Stomach (tissue), 9 donors: ENCODE data around the gene NFKBIA. TPM values are rescaled to one million over a fixed set of nuclear protein-coding genes. Genes with fewer than 3 reads are reported as not detected.
"Not testable (repeated sequence)": the region's sequence is repeated elsewhere in the genome, so short reads cannot be mapped to it uniquely, and the experiment has no call there.

Source experiments
- DNase-seq, 2 donors: peaks; one replicate each; pipeline versions ENCODE4 v3.0.0 to v3.0.0-alpha.2; 2013 to 2019
- H3K27ac ChIP-seq, 5 donors: fragments of 200-600 bp in 4 of 5; sonication (generic) in 4 of 5; one replicate each; pipeline ENCODE4 v1.5.1; 2013 to 2019; ENCODE audit warnings: mild to moderate bottlenecking in 1 of 5, moderate library complexity in 1 of 5
- H3K27me3 ChIP-seq, 3 donors: fragments of 200-600 bp; sonication (generic); one replicate each; pipeline ENCODE4 v1.5.1; 2017 to 2019; ENCODE audit warnings: mixed run types in 1 of 3
- H3K36me3 ChIP-seq, 4 donors: fragments of 200-600 bp; sonication (generic); 1 replicate in 3 of 4; 2 replicates in 1 of 4; pipeline ENCODE4 v1.5.1; 2016 to 2019
- H3K4me1 ChIP-seq, 4 donors: fragments of 200-600 bp; sonication (generic); one replicate each; pipeline ENCODE4 v1.5.1; 2016 to 2019
- H3K4me3 ChIP-seq, 4 donors: fragments of 200-600 bp; sonication (generic) in 3 of 4; one replicate each; pipeline ENCODE4 v1.5.1; 2016 to 2019; ENCODE audit warnings: mild to moderate bottlenecking in 1 of 4
- H3K9me3 ChIP-seq, 4 donors: fragments of 200-600 bp; sonication (generic); one replicate each; pipeline ENCODE4 v1.5.1; 2016 to 2019
- CTCF ChIP-seq, 7 experiments: fragments of 450-650 bp in 4 of 7; fragments of 200-600 bp in 3 of 7; sonication (generic) in 3 of 7; IDR thresholded peaks; one replicate each; pipeline ENCODE4 v1.5.1; 2016 to 2019; ENCODE audit warnings: antibody characterized with exemption in 7 of 7, control low read depth in 2 of 7, mild to moderate bottlenecking in 1 of 7
- EP300 ChIP-seq: sonication (generic); formaldehyde crosslinking; IDR thresholded peaks from one replicate; pipeline ENCODE4 v1.6.1; 2017; ENCODE audit warnings: antibody characterized with exemption
- POLR2A ChIP-seq, 4 donors: fragments of 450-650 bp; IDR thresholded peaks; one replicate each; pipeline ENCODE4 v1.6.1; 2016; ENCODE audit warnings: antibody characterized with exemption in 4 of 4, control low read depth in 2 of 4, mild to moderate bottlenecking in 1 of 4, moderate library complexity in 1 of 4
- POLR2AphosphoS5 ChIP-seq, 3 donors: sonication (generic); formaldehyde crosslinking; IDR thresholded peaks; one replicate each; pipeline ENCODE4 v1.6.1; 2016; ENCODE audit warnings: antibody characterized with exemption in 3 of 3
- WGBS, 5 donors: extraction: QIAGEN DNeasy Blood & Tissue Kit in 3 of 5; methylation state at CpG; one replicate each; pipeline versions ENCODE4 v1.1.5 to v1.1.7; 2013 to 2018; 5-methylcytosine and 5-hydroxymethylcytosine counted together
- intact Hi-C: fragments of 100-400 bp; cut with DNase I; formaldehyde crosslinking; loops from one replicate; pipeline ENCODE4 v1.15.1; 2023; ENCODE audit warnings: low total_unique reads
- polyA plus RNA-seq, 3 donors: library from polyadenylated mRNA; stranded (reverse); fragments of 200-250 nt; gene quantifications; one replicate each; pipeline ENCODE4 v1.2.3, GENCODE V29; 2013
- total RNA-seq, 5 donors: library from RNA; depleted of rRNA; stranded (reverse); fragments of >200 nt; gene quantifications; one replicate each; pipeline versions ENCODE4 v1.1.0 to v1.2.3, GENCODE V29; 2014 to 2016
- donor health status: healthy with polysubstance abuse.
- donor health status: Bipolar disorder and iron deficiency.
- donor health status: healthy.

The NFKBIA gene
- total and polyA plus RNA-seq, 8 donors: 107 to 605 (median 172) TPM

- peaks cover 0 to 10% (median 4%) of the 10 kb centered on the region in 4 donors for H3K9me3 ChIP-seq
- no peak for TF ChIP-seq POLR2A (IDR thresholded peaks at IDR 0.05)
- intact Hi-C loops: no loop called here
- H3K4me1 ChIP-seq: peaks cover 0 to 8% (median 0%) of the 10 kb centered on the region in 4 donors
- DNase-seq: no peak
- peak overlapping the region in 1 of 5 donors; percentile 10 for H3K27ac ChIP-seq
- 84 to 88% (median 84%) methylated on average over 7 of the region's 7 CpGs for WGBS, 5 donors
- no peaks in the 10 kb centered on the region for H3K36me3 ChIP-seq
- no peak overlapping the region for H3K4me3 ChIP-seq
- no peaks in the 10 kb centered on the region for H3K27me3 ChIP-seq
Measured at GRCh38 chr14:35375558-35376025, 29.0 kb downstream of the NFKBIA start.

GRCh38 chr14:35374263-35374712 is 30.3 kb downstream of the NFKBIA start:
- peak in 1 of 2 donors; percentile 51 for DNase-seq
- intact Hi-C loops: no loop called here
- Histone ChIP-seq H3K27ac (peak overlapping the region in 3 of 5 donors; percentile 38 to 72 (median 65)), H3K36me3 (no peaks in the 10 kb centered on the region), H3K4me3 (no peak overlapping the region), H3K4me1 (peaks cover 0 to 9% (median 2%) of the 10 kb centered on the region in 4 donors), H3K9me3 (peaks cover 0 to 13% (median 4%) of the 10 kb centered on the region in 4 donors), H3K27me3 (no peaks in the 10 kb centered on the region)
- TF ChIP-seq POLR2AphosphoS5 (IDR thresholded peaks at IDR 0.05) (peak; percentile 35 to 70 (median 66)), EP300 (no peak), POLR2A (IDR thresholded peaks at IDR 0.05) (no peak), CTCF (IDR thresholded peaks at IDR 0.05) (no peak)
- WGBS, 5 donors: 58 to 81% (median 77%) methylated on average over 7 of the region's 7 CpGs

GRCh38 chr14:35373208-35373607 is 31.3 kb downstream of the NFKBIA start:
- H3K36me3 ChIP-seq, H3K27ac ChIP-seq, DNase-seq, H3K27me3 ChIP-seq, H3K4me3 ChIP-seq, intact Hi-C loops: not testable (repeated sequence)
- 87 to 93% (median 91%) methylated on average over 11 of the region's 11 CpGs for WGBS, 5 donors
- Histone ChIP-seq H3K4me1 (peaks cover 0 to 20% (median 4%) of the 10 kb centered on the region in 4 donors), H3K9me3 (peaks cover 0 to 13% (median 4%) of the 10 kb centered on the region in 4 donors)

DNA sequence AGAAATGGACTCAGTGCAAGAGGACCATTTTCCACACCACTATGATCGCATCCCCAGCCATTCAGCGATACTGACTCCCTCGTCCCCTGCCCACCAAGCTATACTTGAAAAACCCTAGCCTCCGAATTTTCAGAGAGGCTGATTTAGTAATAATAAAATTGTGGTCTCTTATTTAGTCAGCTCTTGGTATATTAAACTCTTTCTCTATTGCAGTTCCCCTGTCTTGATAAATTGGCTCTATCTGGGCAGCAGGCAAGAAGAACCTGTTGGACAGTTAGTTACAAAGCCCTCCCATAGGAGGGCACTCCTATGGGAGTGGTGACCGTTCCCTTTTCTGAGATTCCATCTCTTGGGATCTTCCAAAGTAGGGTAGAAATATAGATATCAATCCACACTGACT is 33.6 kb downstream of the NFKBIA start:
- Histone ChIP-seq H3K27me3 (no peaks in the 10 kb centered on the region), H3K9me3 (peaks cover 0 to 13% (median 4%) of the 10 kb centered on the region in 4 donors), H3K27ac (no peak overlapping the region), H3K4me3 (no peak overlapping the region), H3K36me3 (no peaks in the 10 kb centered on the region), H3K4me1 (peaks cover 5 to 43% (median 14%) of the 10 kb centered on the region in 4 donors)
- TF ChIP-seq EP300 (no peak), CTCF (IDR thresholded peaks at IDR 0.05) (no peak), POLR2A (IDR thresholded peaks at IDR 0.05) (no peak), POLR2AphosphoS5 (IDR thresholded peaks at IDR 0.05) (no peak)
- 63 to 89% (median 76%) methylated on average over 5 of the region's 5 CpGs for WGBS, 5 donors
- intact Hi-C loops: no loop called here
- DNase-seq: no peak

DNA sequence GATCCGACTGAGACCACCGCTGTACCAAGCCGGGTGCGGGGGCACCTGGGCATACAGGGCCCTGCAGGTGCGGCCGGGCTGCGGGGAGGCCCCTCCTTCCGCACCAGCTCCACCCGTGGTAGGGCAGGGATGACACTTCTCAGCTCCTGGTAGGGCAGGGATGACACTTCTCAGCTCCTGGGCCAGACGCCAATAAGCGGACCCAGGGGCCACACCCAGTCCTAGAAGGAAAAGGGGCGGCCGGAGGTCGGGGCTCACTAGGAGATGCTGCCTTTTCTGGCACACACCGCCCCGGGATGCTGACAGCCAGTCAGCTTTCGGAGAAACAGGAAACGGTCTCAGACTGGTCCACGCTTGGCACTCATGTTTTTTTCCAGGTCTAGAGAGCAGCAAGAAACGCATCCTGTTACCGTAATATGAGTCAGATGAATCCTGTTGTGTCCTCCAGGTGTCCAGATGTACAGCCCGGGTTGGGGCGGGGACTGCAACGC is 34.8 kb downstream of the NFKBIA start:
- 72 to 90% (median 81%) methylated on average over 24 of the region's 24 CpGs for WGBS, 5 donors
- Histone ChIP-seq H3K27ac (peak overlapping the region in 2 of 5 donors; percentile 20 to 29), H3K36me3 (no peaks in the 10 kb centered on the region), H3K4me3 (no peak overlapping the region), H3K27me3 (no peaks in the 10 kb centered on the region), H3K4me1 (peaks cover 5 to 53% (median 26%) of the 10 kb centered on the region in 4 donors), H3K9me3 (peaks cover 0 to 13% (median 4%) of the 10 kb centered on the region in 4 donors)
- TF ChIP-seq EP300: no peak
- TF ChIP-seq POLR2A (IDR thresholded peaks at IDR 0.05): no peak
- no peak for TF ChIP-seq CTCF (IDR thresholded peaks at IDR 0.05)
- TF ChIP-seq POLR2AphosphoS5 (IDR thresholded peaks at IDR 0.05): no peak
- intact Hi-C loops: no loop called here
- no peak for DNase-seq
